CD4-positive, CD25-positive, alpha-beta regulatory T cell (primary cell): ENCODE measurements around the gene HSD17B7. TPM values are rescaled to one million over a fixed set of nuclear protein-coding genes. Genes with fewer than 3 reads are reported as not detected.
"Not testable (repeated sequence)": the region's sequence is repeated elsewhere in the genome, so short reads cannot be mapped to it uniquely, and the experiment has no call there.

Experiments used
- ATAC-seq, 2 donors: fragments of 150-1000 bp; cut with Tn5 transposase; one replicate each; pipeline ENCODE4 v1.10.0; 2021; ENCODE audit warnings: low read depth in 2 of 2, moderate number of reproducible peaks in 2 of 2, moderate library complexity in 1 of 2
- DNase-seq, 3 donors: peaks; one replicate each; pipeline versions ENCODE4 v3.0.0 to v3.0.0-alpha.2; 2012 to 2022; ENCODE audit warnings: mixed read lengths in 1 of 3
- H3K27ac ChIP-seq: one replicate; pipeline ENCODE4 v1.7.0; 2013; ENCODE audit warnings: mild to moderate bottlenecking, low read length; ENCODE audit not compliant: insufficient read depth, poor library complexity, severe bottlenecking
- H3K27me3 ChIP-seq: one replicate; pipeline ENCODE4 v1.7.0; 2013; ENCODE audit warnings: low read length; ENCODE audit not compliant: control insufficient read depth, insufficient read depth
- H3K36me3 ChIP-seq: one replicate; pipeline ENCODE4 v1.7.0; 2013; ENCODE audit warnings: mild to moderate bottlenecking, low read length, moderate library complexity; ENCODE audit not compliant: control insufficient read depth, insufficient read depth
- H3K4me1 ChIP-seq: 2 replicates; pipeline ENCODE4 v1.7.0; 2013; ENCODE audit warnings: mild to moderate bottlenecking, low read length; ENCODE audit not compliant: insufficient read depth, control insufficient read depth, poor library complexity, severe bottlenecking
- H3K4me3 ChIP-seq: one replicate; pipeline ENCODE4 v1.7.0; 2013; ENCODE audit warnings: low read depth, mild to moderate bottlenecking, low read length, moderate library complexity
- H3K9me3 ChIP-seq, 2 experiments: 1 replicate in 1 of 2; 2 replicates in 1 of 2; pipeline ENCODE4 v1.7.0; 2013; ENCODE audit warnings: low read length in 2 of 2, mild to moderate bottlenecking in 1 of 2, moderate library complexity in 1 of 2; ENCODE audit not compliant: control insufficient read depth in 2 of 2
- H3K27ac Mint-ChIP-seq, 3 donors: one replicate each; pipeline ENCODE4 v1.8.0; 2020 to 2022; ENCODE audit warnings: mild to moderate bottlenecking in 3 of 3, mixed read lengths in 3 of 3, moderate library complexity in 2 of 3
- H3K27me3 Mint-ChIP-seq: one replicate; pipeline ENCODE4 v1.8.0; 2022; ENCODE audit warnings: mild to moderate bottlenecking, mixed read lengths
- H3K36me3 Mint-ChIP-seq: one replicate; pipeline ENCODE4 v1.8.0; 2020; ENCODE audit warnings: mixed read lengths
- H3K4me1 Mint-ChIP-seq, 4 donors: one replicate each; pipeline ENCODE4 v1.8.0; 2020 to 2022; ENCODE audit warnings: mixed read lengths in 4 of 4, mild to moderate bottlenecking in 1 of 4
- H3K4me3 Mint-ChIP-seq, 4 donors: one replicate each; pipeline ENCODE4 v1.8.0; 2020 to 2022; ENCODE audit warnings: mild to moderate bottlenecking in 4 of 4, mixed read lengths in 4 of 4, moderate library complexity in 3 of 4
- H3K9me3 Mint-ChIP-seq, 7 donors: one replicate each; pipeline ENCODE4 v1.8.0; 2020 to 2022; ENCODE audit warnings: mixed read lengths in 7 of 7, mild to moderate bottlenecking in 3 of 7, moderate library complexity in 2 of 7
- polyA plus RNA-seq, 4 donors: library from polyadenylated mRNA; unstranded; fragments of 300-500 nt; fragmentation: Illumina TruSeq; gene quantifications; one replicate each; pipeline ENCODE4 v1.2.3, GENCODE V29; 2021
- total RNA-seq: library from RNA; stranded (reverse); gene quantifications from one replicate; pipeline ENCODE4 v1.2.3, GENCODE V29; 2022

Gene HSD17B7
- total and polyA plus RNA-seq, 5 donors from 2014 or later = 19.3 to 23.6 (median 21.5) TPM

DNA sequence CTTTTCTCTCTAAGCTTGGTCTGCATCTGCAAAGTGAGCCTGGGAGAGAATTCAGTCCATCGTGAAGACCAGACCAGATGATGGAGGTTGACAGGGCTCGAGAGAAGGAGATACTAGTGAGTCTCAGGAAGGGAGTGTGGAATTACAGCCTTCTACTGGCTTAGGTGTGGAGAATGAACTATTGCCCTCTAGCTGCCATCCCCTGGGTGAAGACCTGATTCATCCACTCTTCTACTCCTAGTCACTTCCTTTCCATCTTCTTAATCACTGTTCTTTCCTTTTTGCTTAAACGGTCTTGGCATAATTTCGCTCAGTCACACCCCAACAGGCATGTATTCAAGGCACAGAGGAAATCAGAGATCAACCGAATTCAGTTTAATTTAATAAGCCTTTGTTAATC, 34.0 kb upstream of the HSD17B7 start:
- Histone ChIP-seq H3K9me3 (no peaks in the 10 kb centered on the region), H3K36me3 (no peaks in the 10 kb centered on the region), H3K4me3 (no peak overlapping the region), H3K27me3 (no peaks in the 10 kb centered on the region), H3K27ac (no peak overlapping the region), H3K4me1 (no peaks in the 10 kb centered on the region)
- Mint-ChIP-seq H3K36me3 (no peaks in the 10 kb centered on the region), H3K9me3 (no peaks in the 10 kb centered on the region), H3K27me3 (no peaks in the 10 kb centered on the region), H3K27ac (no peak overlapping the region), H3K4me1 (no peaks in the 10 kb centered on the region), H3K4me3 (no peak overlapping the region)
- ATAC-seq (no peak), DNase-seq (no peak)

DNA sequence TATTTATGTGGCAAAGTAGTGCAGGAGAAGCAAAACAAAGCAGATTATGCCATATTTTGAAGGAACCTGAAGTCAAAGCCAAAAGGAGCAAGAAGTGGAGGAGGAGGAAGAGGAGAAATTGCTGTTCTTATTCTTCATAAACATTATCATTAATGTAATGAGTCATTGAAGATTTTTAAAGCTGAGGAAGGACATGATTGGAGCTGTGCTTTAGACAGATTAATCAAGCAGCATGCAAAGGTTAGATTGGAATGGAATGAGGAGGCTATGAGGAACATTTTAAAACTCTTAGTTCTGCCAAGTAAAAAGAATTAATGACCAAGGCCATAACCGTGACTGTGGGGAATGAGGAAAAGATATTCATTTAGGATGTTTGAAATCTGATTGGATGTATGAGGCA, 33.0 kb upstream of the HSD17B7 start:
- Mint-ChIP-seq H3K27me3 (no peaks in the 10 kb centered on the region), H3K4me1 (no peaks in the 10 kb centered on the region), H3K36me3 (no peaks in the 10 kb centered on the region), H3K9me3 (no peaks in the 10 kb centered on the region), H3K4me3 (no peak overlapping the region), H3K27ac (no peak overlapping the region)
- Histone ChIP-seq H3K27me3 (no peaks in the 10 kb centered on the region), H3K4me1 (no peaks in the 10 kb centered on the region), H3K27ac (no peak overlapping the region), H3K4me3 (no peak overlapping the region), H3K9me3 (no peaks in the 10 kb centered on the region), H3K36me3 (no peaks in the 10 kb centered on the region)
- DNase-seq = no peak
- ATAC-seq = no peak

DNA sequence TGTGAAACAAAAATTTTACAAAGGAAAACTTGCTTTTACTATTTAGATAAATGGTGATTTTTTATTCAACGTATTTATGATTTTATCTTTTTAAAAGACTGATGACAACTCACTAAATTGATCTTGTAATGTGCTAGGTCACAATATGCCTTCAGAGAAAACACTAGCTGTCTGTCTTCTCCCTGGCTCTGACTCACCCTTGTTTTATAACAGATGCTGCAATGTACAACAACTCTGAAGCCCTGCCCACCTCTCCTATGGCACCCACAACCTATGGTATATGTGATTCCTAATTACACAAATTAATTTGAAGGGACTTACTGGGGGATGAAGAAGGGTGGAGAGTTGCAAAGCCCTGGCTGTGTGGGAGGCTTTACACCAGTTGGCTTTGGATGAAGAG, 24.7 kb upstream of the HSD17B7 start:
- no peaks in the 10 kb centered on the region for H3K9me3 ChIP-seq
- H3K4me1 Mint-ChIP-seq = no peaks in the 10 kb centered on the region
- no peak overlapping the region for H3K27ac ChIP-seq
- H3K36me3 ChIP-seq = no peaks in the 10 kb centered on the region
- H3K27ac Mint-ChIP-seq = no peak overlapping the region
- H3K27me3 Mint-ChIP-seq = peaks cover 14% of the 10 kb centered on the region
- ATAC-seq (no peak), DNase-seq (no peak)
- no peaks in the 10 kb centered on the region for H3K27me3 ChIP-seq
- H3K4me3 Mint-ChIP-seq = no peak overlapping the region
- no peaks in the 10 kb centered on the region for H3K36me3 Mint-ChIP-seq
- H3K9me3 Mint-ChIP-seq = no peaks in the 10 kb centered on the region
- no peak overlapping the region for H3K4me3 ChIP-seq
- H3K4me1 ChIP-seq = no peaks in the 10 kb centered on the region

DNA sequence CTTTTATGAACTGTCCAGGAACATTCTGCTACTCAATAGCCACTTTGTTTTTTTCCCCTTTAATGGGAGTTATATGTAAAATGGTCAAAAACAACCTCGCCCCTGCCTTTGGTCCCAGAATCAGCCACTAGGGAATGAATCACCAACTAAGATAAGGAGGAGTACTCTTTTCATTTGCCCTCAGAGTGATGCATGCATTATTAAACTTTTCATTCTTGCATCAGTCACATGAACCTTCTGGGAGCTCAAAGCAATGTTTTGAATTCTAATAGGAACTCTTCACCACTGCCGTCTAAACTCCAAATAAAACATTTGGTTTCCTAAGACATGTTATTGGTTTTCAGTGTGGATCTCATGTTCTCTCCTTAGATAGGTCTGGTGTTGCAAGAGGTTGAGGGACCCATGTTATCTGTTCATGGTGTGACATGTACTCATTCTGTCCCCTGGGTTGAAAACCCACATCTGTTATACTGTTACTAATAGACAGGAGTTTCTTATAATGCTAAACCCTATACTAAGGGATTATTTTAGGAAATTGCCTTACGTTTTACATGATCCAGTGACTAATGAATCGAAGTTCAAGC, 17.8 kb upstream of the HSD17B7 start:
- no peaks in the 10 kb centered on the region for H3K4me1 Mint-ChIP-seq
- Histone ChIP-seq H3K4me3 (no peak overlapping the region), H3K4me1 (no peaks in the 10 kb centered on the region), H3K27ac (no peak overlapping the region), H3K27me3 (peaks cover 2% of the 10 kb centered on the region), H3K36me3 (no peaks in the 10 kb centered on the region), H3K9me3 (no peaks in the 10 kb centered on the region)
- DNase-seq (no peak), ATAC-seq (no peak)
- peaks cover 9% of the 10 kb centered on the region for H3K27me3 Mint-ChIP-seq
- H3K27ac Mint-ChIP-seq = no peak overlapping the region
- H3K36me3 Mint-ChIP-seq = no peaks in the 10 kb centered on the region
- H3K4me3 Mint-ChIP-seq = no peak overlapping the region
- peaks cover 0 to 1% (median 0%) of the 10 kb centered on the region in 7 donors for H3K9me3 Mint-ChIP-seq

DNA sequence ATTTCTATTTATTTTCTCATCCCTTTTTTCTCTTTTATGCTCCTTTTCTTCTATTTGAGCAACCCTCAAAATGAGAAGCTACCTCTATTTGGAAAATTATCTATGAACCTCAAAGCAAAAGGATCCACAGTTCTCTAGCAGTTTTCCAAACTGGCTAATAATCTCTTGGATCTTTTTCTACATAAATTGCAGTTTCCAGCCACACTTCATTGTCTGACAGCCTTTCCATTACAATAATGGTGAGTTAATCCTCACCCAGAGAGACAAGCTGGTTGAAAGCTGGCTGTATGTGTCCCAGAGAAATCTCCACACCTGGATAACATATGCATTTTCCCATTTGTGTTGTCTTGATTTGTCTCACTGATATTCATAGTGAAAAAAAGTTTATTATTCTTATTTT, 16.5 kb upstream of the HSD17B7 start:
- no peaks in the 10 kb centered on the region for H3K36me3 ChIP-seq
- H3K9me3 ChIP-seq = no peaks in the 10 kb centered on the region
- DNase-seq (no peak), ATAC-seq (no peak)
- Mint-ChIP-seq H3K27me3 (peaks cover 10% of the 10 kb centered on the region), H3K27ac (no peak overlapping the region), H3K36me3 (no peaks in the 10 kb centered on the region), H3K9me3 (peaks cover 0 to 1% (median 0%) of the 10 kb centered on the region in 7 donors), H3K4me1 (no peaks in the 10 kb centered on the region), H3K4me3 (no peak overlapping the region)
- H3K27me3 ChIP-seq = peaks cover 4% of the 10 kb centered on the region
- H3K4me1 ChIP-seq = no peaks in the 10 kb centered on the region
- no peak overlapping the region for H3K27ac ChIP-seq
- no peak overlapping the region for H3K4me3 ChIP-seq

DNA sequence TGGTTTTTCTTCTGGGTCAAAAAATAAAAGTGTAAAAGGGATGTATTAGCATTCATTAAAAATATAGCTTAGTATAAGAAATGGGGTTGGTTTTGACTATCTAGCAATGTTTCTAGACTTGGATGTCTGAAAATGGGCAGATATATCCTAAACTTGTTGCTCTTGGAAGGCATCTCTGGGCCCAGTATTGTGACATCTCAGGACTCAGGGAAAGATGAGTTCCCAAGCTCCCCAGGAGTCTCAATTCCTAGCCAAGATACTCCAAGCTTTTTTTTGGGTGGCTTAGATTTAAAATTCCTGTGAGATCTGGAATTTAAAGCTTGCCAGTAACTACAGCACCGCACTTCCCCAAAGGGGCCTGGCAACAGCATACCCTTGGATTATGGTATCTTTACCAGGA, 11.5 kb upstream of the HSD17B7 start:
- H3K4me3 ChIP-seq = no peak overlapping the region
- no peaks in the 10 kb centered on the region for H3K36me3 ChIP-seq
- H3K9me3 ChIP-seq = no peaks in the 10 kb centered on the region
- Mint-ChIP-seq H3K36me3 (no peaks in the 10 kb centered on the region), H3K4me3 (no peak overlapping the region), H3K4me1 (no peaks in the 10 kb centered on the region), H3K27me3 (peaks cover 35% of the 10 kb centered on the region), H3K27ac (no peak overlapping the region), H3K9me3 (peaks cover 0 to 2% (median 0%) of the 10 kb centered on the region in 7 donors)
- no peak overlapping the region for H3K27ac ChIP-seq
- H3K27me3 ChIP-seq = peaks cover 13% of the 10 kb centered on the region
- DNase-seq (no peak), ATAC-seq (no peak)
- H3K4me1 ChIP-seq = no peaks in the 10 kb centered on the region

DNA sequence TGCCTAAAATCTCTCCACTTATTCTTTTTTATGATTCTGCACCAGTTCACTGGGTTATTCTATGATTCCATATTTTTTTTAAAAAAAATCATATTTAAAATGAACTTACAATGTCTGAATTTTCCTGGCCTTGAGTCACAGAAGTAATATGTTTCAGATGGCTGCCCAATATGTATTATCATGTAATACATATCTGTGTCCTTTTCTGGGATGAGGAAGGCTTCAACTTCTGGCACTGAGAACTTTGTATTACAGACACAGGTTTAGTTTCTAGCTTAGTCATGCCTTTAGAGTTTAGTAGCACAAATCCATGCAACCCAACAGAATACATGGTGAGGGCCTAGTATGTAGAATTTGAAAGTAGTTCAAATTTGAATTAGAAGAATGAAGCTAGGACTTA, 7.8 kb upstream of the HSD17B7 start:
- no peaks in the 10 kb centered on the region for H3K36me3 ChIP-seq
- Mint-ChIP-seq H3K9me3 (peaks cover 0 to 2% (median 0%) of the 10 kb centered on the region in 7 donors), H3K36me3 (no peaks in the 10 kb centered on the region), H3K27me3 (peaks cover 35% of the 10 kb centered on the region), H3K27ac (no peak overlapping the region), H3K4me1 (no peaks in the 10 kb centered on the region), H3K4me3 (no peak overlapping the region)
- H3K27ac ChIP-seq = no peak overlapping the region
- ATAC-seq (no peak), DNase-seq (no peak)
- H3K4me1 ChIP-seq = no peaks in the 10 kb centered on the region
- H3K4me3 ChIP-seq = no peak overlapping the region
- H3K9me3 ChIP-seq = no peaks in the 10 kb centered on the region
- peaks cover 12% of the 10 kb centered on the region for H3K27me3 ChIP-seq

DNA sequence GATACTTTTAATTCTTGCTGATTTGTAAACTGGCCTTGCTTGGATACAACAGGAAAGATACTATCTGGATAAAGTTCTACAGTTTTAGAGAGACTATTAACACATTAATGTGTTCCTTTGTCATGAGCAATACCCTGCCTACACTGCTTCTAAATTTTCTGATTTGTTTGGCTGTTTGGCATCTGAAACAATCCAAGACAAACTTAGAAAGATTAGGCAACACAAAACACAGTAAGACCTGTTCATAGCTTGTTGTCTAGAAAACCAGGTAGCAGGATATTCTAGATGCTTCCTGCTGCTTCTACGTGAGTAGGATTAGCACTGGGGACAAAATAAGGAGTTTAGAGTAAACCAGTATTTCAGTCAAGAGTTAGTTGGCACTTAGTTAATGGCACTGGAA, 5.6 kb upstream of the HSD17B7 start:
- not testable (repeated sequence) for H3K9me3 ChIP-seq, H3K27ac Mint-ChIP-seq, H3K9me3 Mint-ChIP-seq, DNase-seq, H3K4me1 ChIP-seq, H3K36me3 Mint-ChIP-seq, H3K27ac ChIP-seq, H3K4me3 Mint-ChIP-seq, H3K36me3 ChIP-seq, H3K27me3 ChIP-seq, H3K4me1 Mint-ChIP-seq, ATAC-seq, H3K4me3 ChIP-seq
- H3K27me3 Mint-ChIP-seq = peaks cover 29% of the 10 kb centered on the region
